HG03066 (cell line): ENCODE measurements around the gene SCAPER.

Experiments
- ATAC-seq: cut with Tn5 transposase; IDR thresholded peaks from one replicate; pipeline ENCODE4 v1.9.1; 2021; ENCODE audit warnings: low read depth; ENCODE audit not compliant: unreplicated experiment

Gene SCAPER

GRCh38 chr15:76344893-76345582 is 560.1 kb downstream of the SCAPER start:
- ATAC-seq: no peak

GRCh38 chr15:76343313-76343996 is 561.7 kb downstream of the SCAPER start:
- no peak for ATAC-seq

- no peak for ATAC-seq
Observed at GRCh38 chr15:76342382-76343201, 562.5 kb downstream of the SCAPER start.

- ATAC-seq: no peak
Observed at GRCh38 chr15:76342058-76342381, 563.1 kb downstream of the SCAPER start.

- no peak for ATAC-seq
Observed at GRCh38 chr15:76341366-76342057, 563.6 kb downstream of the SCAPER start.

GRCh38 chr15:76340803-76341365 is 564.3 kb downstream of the SCAPER start:
- no peak for ATAC-seq

- ATAC-seq: no peak
Observed at GRCh38 chr15:76340198-76340802, 564.8 kb downstream of the SCAPER start.

GRCh38 chr15:76339305-76340197 is 565.6 kb downstream of the SCAPER start:
- ATAC-seq: no peak

GRCh38 chr15:76338486-76339304 is 566.4 kb downstream of the SCAPER start:
- no peak for ATAC-seq

GRCh38 chr15:76337696-76338485 is 567.2 kb downstream of the SCAPER start:
- no peak for ATAC-seq

- ATAC-seq: no peak
Observed at GRCh38 chr15:76337059-76337695, 568.0 kb downstream of the SCAPER start.

- ATAC-seq: no peak
Observed at GRCh38 chr15:76336254-76337058, 568.7 kb downstream of the SCAPER start, which contains the start of gene ISL2. TSS of gene ISL2 (plus strand) at chr15:76336773. CDS start at chr15:76336884, 111 bp downstream.

GRCh38 chr15:76335307-76336253 is 569.6 kb downstream of the SCAPER start:
- ATAC-seq: no peak

GRCh38 chr15:76334438-76335306 is 570.5 kb downstream of the SCAPER start:
- ATAC-seq: no peak
